NCI-H524 (cell line): Measurements from ENCODE around the gene SCD5.

ENCODE experiments used
- DNase-seq, 2 experiments: peaks; one replicate each; lab custom pipeline; 2025; lab: John Stamatoyannopoulos, UW

The SCD5 gene

GRCh38 chr4:82630079-82630478 is 168.5 kb downstream of the SCD5 start:
- no peak for DNase-seq

- DNase-seq, result no peak
These were observed 169.2 kb downstream of the SCD5 start for GRCh38 chr4:82629238-82630000.

- no peak for DNase-seq
These were observed 172.2 kb downstream of the SCD5 start for GRCh38 chr4:82626251-82626868.

- no peak for DNase-seq
These were observed 173.8 kb downstream of the SCD5 start for GRCh38 chr4:82624819-82625218.

GRCh38 chr4:82623121-82623683 is 175.4 kb downstream of the SCD5 start:
- no peak for DNase-seq

- no peak for DNase-seq
These were observed 177.3 kb downstream of the SCD5 start for GRCh38 chr4:82621251-82621650.

GRCh38 chr4:82620126-82620735 is 178.4 kb downstream of the SCD5 start:
- no peak for DNase-seq

- DNase-seq, result no peak
These were observed 180.4 kb downstream of the SCD5 start for GRCh38 chr4:82618103-82618720.

- no peak for DNase-seq
These were observed 183.7 kb downstream of the SCD5 start for GRCh38 chr4:82614838-82615449.

GRCh38 chr4:82613121-82613520 is 185.5 kb downstream of the SCD5 start:
- no peak for DNase-seq

GRCh38 chr4:82611982-82612381 is 186.6 kb downstream of the SCD5 start:
- DNase-seq, result no peak

GRCh38 chr4:82611527-82611926 is 187.1 kb downstream of the SCD5 start:
- DNase-seq, result no peak

GRCh38 chr4:82610041-82610440 is 188.6 kb downstream of the SCD5 start:
- DNase-seq, result no peak

GRCh38 chr4:82606622-82607021 is 192.0 kb downstream of the SCD5 start:
- DNase-seq, result no peak

- no peak for DNase-seq
These were observed 194.1 kb downstream of the SCD5 start for GRCh38 chr4:82604522-82604921.

GRCh38 chr4:82601242-82602015 is 197.2 kb downstream of the SCD5 start:
- no peak for DNase-seq

- peak in 1 of 2 experiments; percentile 13 for DNase-seq
These were observed 199.3 kb downstream of the SCD5 start for GRCh38 chr4:82599336-82599735.

- DNase-seq, result no peak
These were observed 204.1 kb downstream of the SCD5 start for GRCh38 chr4:82594456-82594855.

- no peak for DNase-seq
These were observed 205.2 kb downstream of the SCD5 start for GRCh38 chr4:82593411-82593810.

- DNase-seq, result no peak
These were observed 206.0 kb downstream of the SCD5 start for GRCh38 chr4:82592639-82593038.

GRCh38 chr4:82591592-82591991 is 207.0 kb downstream of the SCD5 start:
- DNase-seq, result no peak
